Trophoblast cell (in vitro differentiated cells and primary cell): Measurements from ENCODE around the gene EEF1AKMT2.

Source experiments
- DNase-seq, 2 donors: peaks; one replicate each; pipeline ENCODE4 v3.0.0-alpha.2; 2016
- H2AFZ ChIP-seq: 2 replicates; pipeline ENCODE4 v1.6.1; 2013; ENCODE audit warnings: low read length, moderate library complexity, mild to moderate bottlenecking; ENCODE audit not compliant: insufficient read depth, poor library complexity
- H2AK5ac ChIP-seq: 2 replicates; pipeline ENCODE4 v1.6.1; 2013; ENCODE audit warnings: mild to moderate bottlenecking, low read length
- H2BK120ac ChIP-seq: 2 replicates; pipeline ENCODE4 v1.6.1; 2013; ENCODE audit warnings: low read length, mild to moderate bottlenecking, moderate library complexity; ENCODE audit not compliant: insufficient read depth, poor library complexity
- H2BK12ac ChIP-seq: 2 replicates; pipeline ENCODE4 v1.6.1; 2013; ENCODE audit warnings: mild to moderate bottlenecking, low read length, moderate library complexity
- H2BK5ac ChIP-seq: 2 replicates; pipeline ENCODE4 v1.6.1; 2013; ENCODE audit warnings: low read length, low read depth, moderate library complexity, mild to moderate bottlenecking; ENCODE audit not compliant: poor library complexity
- H3K14ac ChIP-seq: 2 replicates; pipeline ENCODE4 v1.6.1; 2013; ENCODE audit warnings: mild to moderate bottlenecking, low read length
- H3K18ac ChIP-seq: 2 replicates; pipeline ENCODE4 v1.6.1; 2013; ENCODE audit warnings: mild to moderate bottlenecking, low read length
- H3K23ac ChIP-seq: 2 replicates; pipeline ENCODE4 v1.6.1; 2013; ENCODE audit warnings: low read length
- H3K27ac ChIP-seq: 2 replicates; pipeline ENCODE4 v1.5.1; 2013; ENCODE audit warnings: low read depth, mild to moderate bottlenecking, inconsistent platforms, low read length, moderate library complexity
- H3K27me3 ChIP-seq: 2 replicates; pipeline ENCODE4 v1.6.1; 2013; ENCODE audit warnings: inconsistent platforms, mild to moderate bottlenecking, low read length, moderate library complexity; ENCODE audit not compliant: insufficient read depth
- H3K36me3 ChIP-seq, 2 experiments: 1 replicate in 1 of 2; 2 replicates in 1 of 2; pipeline ENCODE4 v1.6.1; 2013; ENCODE audit warnings: low read length in 2 of 2, mild to moderate bottlenecking in 2 of 2, moderate library complexity in 1 of 2; ENCODE audit not compliant: insufficient read depth in 2 of 2, control insufficient read depth in 1 of 2
- H3K4ac ChIP-seq: 2 replicates; pipeline ENCODE4 v1.6.1; 2013; ENCODE audit warnings: low read depth, mild to moderate bottlenecking, low read length, moderate library complexity
- H3K4me1 ChIP-seq, 2 experiments: 1 replicate in 1 of 2; 2 replicates in 1 of 2; pipeline ENCODE4 v1.6.1; 2013; ENCODE audit warnings: low read length in 2 of 2, mild to moderate bottlenecking in 2 of 2, moderate library complexity in 1 of 2; ENCODE audit not compliant: insufficient read depth in 2 of 2, control insufficient read depth in 1 of 2
- H3K4me2 ChIP-seq: 2 replicates; pipeline ENCODE4 v1.6.1; 2013; ENCODE audit warnings: inconsistent platforms, mild to moderate bottlenecking, low read length, moderate library complexity
- H3K4me3 ChIP-seq: 2 replicates; pipeline ENCODE4 v1.5.1; 2013; ENCODE audit warnings: mild to moderate bottlenecking, low read depth, low read length, inconsistent platforms
- H3K79me1 ChIP-seq: one replicate; pipeline ENCODE4 v1.6.1; 2013; ENCODE audit warnings: low read length
- H3K79me2 ChIP-seq: 2 replicates; pipeline ENCODE4 v1.6.1; 2013; ENCODE audit warnings: low read length, mild to moderate bottlenecking; ENCODE audit not compliant: control insufficient read depth, insufficient read depth, poor library complexity
- H3K9ac ChIP-seq: 2 replicates; pipeline ENCODE4 v1.6.1; 2013; ENCODE audit warnings: mild to moderate bottlenecking, low read length
- H3K9me3 ChIP-seq: 2 replicates; pipeline ENCODE4 v1.6.1; 2013; ENCODE audit warnings: low read depth, mild to moderate bottlenecking, control low read depth, inconsistent platforms, low read length; ENCODE audit not compliant: insufficient read depth
- H4K12ac ChIP-seq: 2 replicates; pipeline ENCODE4 v1.6.1; 2013; ENCODE audit warnings: low read depth, mild to moderate bottlenecking, low read length, moderate library complexity
- H4K8ac ChIP-seq: 2 replicates; pipeline ENCODE4 v1.6.1; 2013; ENCODE audit warnings: low read depth, mild to moderate bottlenecking, low read length, moderate library complexity
- H4K91ac ChIP-seq: one replicate; pipeline ENCODE4 v1.6.1; 2013; ENCODE audit warnings: low read depth, mild to moderate bottlenecking, low read length, moderate library complexity
- WGBS: extraction: QIAGEN DNeasy Blood & Tissue Kit; methylation state at CpG from one replicate; pipeline ENCODE4 v1.1.7; 2013; ENCODE audit warnings: missing lambda C conversion rate; ENCODE audit not compliant: insufficient read length, insufficient coverage; ENCODE audit errors: extremely low coverage; 5-methylcytosine and 5-hydroxymethylcytosine counted together

Gene EEF1AKMT2

DNA sequence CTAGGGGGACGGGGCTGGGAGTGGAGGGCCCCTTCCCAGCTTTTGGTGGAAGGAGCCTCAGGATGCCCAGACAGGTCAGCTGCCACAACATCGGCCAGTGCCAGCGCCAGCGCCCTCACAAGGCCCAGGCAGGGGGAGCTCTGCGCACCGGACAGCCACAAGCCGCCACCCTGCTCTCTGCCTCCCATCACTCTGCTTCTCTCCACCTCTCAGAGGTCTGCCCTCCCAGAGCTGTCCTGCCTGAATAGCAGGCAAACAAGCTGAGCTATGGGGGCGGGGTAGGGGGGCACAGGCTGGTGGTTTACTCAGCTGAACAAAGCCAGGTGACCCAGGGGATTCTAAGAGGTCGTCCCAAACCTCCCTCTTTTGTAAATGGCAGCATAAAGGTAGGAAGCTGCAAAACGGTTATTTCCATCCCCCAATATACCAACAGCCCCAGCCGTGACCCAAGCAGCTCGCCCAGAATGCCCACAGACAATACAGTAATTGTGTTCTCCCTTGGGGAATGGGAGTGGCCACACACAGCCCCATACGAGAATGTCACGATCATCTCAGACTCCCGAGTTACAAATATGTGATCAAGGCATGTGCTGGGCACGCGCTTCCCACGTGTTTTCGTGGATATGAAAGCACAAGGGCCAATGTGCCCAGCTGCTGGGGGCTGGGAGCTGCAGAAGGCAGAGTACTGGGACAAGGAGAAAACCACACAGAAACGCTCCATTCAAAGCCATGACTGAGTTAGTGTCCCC lies 67.2 kb downstream of the EEF1AKMT2 start:
- Histone ChIP-seq H4K12ac (no peak overlapping the region), H3K18ac (no peak overlapping the region), H4K91ac (no peak overlapping the region), H3K4ac (no peak overlapping the region), H3K79me1 (no peaks in the 10 kb centered on the region), H3K4me1 (peaks cover 10 to 14% of the 10 kb centered on the region in 2 experiments), H2AFZ (no peak overlapping the region), H3K27ac (no peak overlapping the region), H3K9ac (no peak overlapping the region), H2AK5ac (no peak overlapping the region), H2BK120ac (no peak overlapping the region), H2BK5ac (no peak overlapping the region), H3K79me2 (no peaks in the 10 kb centered on the region), H3K23ac (no peak overlapping the region), H2BK12ac (no peak overlapping the region), H3K4me2 (no peak overlapping the region), H3K4me3 (no peak overlapping the region), H3K14ac (no peak overlapping the region), H3K9me3 (no peaks in the 10 kb centered on the region), H4K8ac (no peak overlapping the region), H3K27me3 (no peaks in the 10 kb centered on the region), H3K36me3 (peaks cover 0 to 4% of the 10 kb centered on the region in 2 experiments)
- WGBS: no CpG with 5 or more reads among the region's 20 CpGs
- DNase-seq: no peak

DNA sequence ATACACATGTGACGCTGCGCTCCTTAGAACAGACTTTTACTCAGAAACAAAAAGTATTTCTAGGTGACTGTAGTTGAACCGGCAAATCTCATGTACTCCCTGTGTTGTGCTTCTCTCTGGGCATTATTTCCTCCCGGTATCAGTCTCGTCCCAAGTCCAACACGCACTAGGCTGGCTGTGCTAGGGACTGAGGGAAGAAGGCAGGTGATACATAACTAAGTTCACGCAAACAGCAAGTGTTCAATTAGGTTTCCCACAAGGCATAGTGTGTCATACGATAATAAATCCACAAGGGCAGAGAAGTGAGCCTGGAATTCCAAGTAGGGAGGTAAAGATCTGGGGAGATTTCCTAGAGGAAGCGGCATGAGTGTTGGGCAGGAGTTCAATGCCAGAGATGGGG lies 67.9 kb downstream of the EEF1AKMT2 start:
- WGBS: no CpG with 5 or more reads among the region's 9 CpGs
- no peak overlapping the region for H3K4me3 ChIP-seq
- H3K36me3 ChIP-seq: peaks cover 0 to 4% of the 10 kb centered on the region in 2 experiments
- H3K4me2 ChIP-seq: no peak overlapping the region
- no peak overlapping the region for H4K8ac ChIP-seq
- peaks cover 9% of the 10 kb centered on the region in 2 experiments for H3K4me1 ChIP-seq
- H3K9ac ChIP-seq: no peak overlapping the region
- H2BK120ac ChIP-seq: no peak overlapping the region
- no peaks in the 10 kb centered on the region for H3K27me3 ChIP-seq
- no peak overlapping the region for H3K18ac ChIP-seq
- H4K12ac ChIP-seq: no peak overlapping the region
- no peaks in the 10 kb centered on the region for H3K79me2 ChIP-seq
- H2AFZ ChIP-seq: no peak overlapping the region
- H3K9me3 ChIP-seq: no peaks in the 10 kb centered on the region
- H3K27ac ChIP-seq: no peak overlapping the region
- H4K91ac ChIP-seq: no peak overlapping the region
- no peak overlapping the region for H2BK12ac ChIP-seq
- no peak overlapping the region for H3K4ac ChIP-seq
- no peak overlapping the region for H3K23ac ChIP-seq
- no peaks in the 10 kb centered on the region for H3K79me1 ChIP-seq
- no peak overlapping the region for H2BK5ac ChIP-seq
- H2AK5ac ChIP-seq: no peak overlapping the region
- DNase-seq: no peak
- H3K14ac ChIP-seq: no peak overlapping the region

DNA sequence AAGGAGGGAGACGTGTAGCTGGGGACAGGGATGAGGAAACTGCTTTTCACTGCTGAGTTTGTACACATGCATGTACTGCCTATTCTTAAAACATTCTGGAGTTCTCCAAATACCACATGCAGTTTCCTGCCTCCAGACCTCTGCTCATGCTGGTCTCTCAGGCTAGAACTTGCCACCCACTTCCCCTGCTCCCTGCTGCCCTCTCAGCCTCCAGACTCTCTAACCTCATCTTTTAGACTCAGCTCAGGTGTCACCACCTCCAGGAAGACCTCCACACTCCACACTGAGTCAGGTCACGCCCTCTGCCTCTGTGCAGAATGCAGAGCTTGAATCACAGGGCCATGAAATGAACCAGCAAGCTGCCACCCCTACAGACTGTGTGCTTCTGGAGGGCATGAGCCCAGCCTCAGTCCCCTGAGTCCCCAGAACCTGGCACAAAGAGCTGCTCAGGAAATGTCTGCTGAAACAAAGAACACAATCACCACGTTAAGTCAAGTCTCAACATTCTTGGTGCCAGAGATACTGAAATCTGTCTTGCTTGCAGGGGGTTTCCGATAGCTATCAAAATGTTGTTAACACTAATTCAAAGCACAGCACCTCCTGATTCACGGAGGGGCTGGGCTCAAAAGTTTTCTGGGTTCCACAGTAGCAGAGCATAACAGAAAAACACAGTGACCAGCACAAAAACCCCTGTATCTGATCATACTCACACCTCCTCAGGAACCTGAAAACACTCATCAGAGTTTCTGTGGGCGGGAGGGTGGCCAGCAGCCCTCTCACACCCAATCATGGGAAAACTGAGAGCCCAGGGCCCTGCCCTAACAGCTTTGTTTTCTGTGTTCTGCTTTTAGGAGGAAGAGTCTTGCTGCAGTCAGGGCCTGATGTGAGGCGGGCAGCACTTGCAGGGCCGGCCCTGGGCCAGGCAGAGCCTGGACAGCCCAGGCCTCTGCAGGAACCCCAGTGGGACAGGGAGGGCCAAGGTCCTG lies 68.6 kb downstream of the EEF1AKMT2 start:
- no peak overlapping the region for H2BK12ac ChIP-seq
- H3K4me1 ChIP-seq: peaks cover 3% of the 10 kb centered on the region in 2 experiments
- no peak overlapping the region for H3K14ac ChIP-seq
- no peaks in the 10 kb centered on the region for H3K79me1 ChIP-seq
- H4K12ac ChIP-seq: no peak overlapping the region
- H3K9me3 ChIP-seq: no peaks in the 10 kb centered on the region
- peaks cover 0 to 4% of the 10 kb centered on the region in 2 experiments for H3K36me3 ChIP-seq
- no peak overlapping the region for H3K4me2 ChIP-seq
- H3K9ac ChIP-seq: no peak overlapping the region
- WGBS: no CpG with 5 or more reads among the region's 8 CpGs
- H4K8ac ChIP-seq: no peak overlapping the region
- H2BK5ac ChIP-seq: no peak overlapping the region
- no peak overlapping the region for H2AK5ac ChIP-seq
- H3K79me2 ChIP-seq: no peaks in the 10 kb centered on the region
- H2AFZ ChIP-seq: no peak overlapping the region
- no peak overlapping the region for H4K91ac ChIP-seq
- H3K4ac ChIP-seq: no peak overlapping the region
- no peak overlapping the region for H3K4me3 ChIP-seq
- no peaks in the 10 kb centered on the region for H3K27me3 ChIP-seq
- H3K18ac ChIP-seq: no peak overlapping the region
- no peak overlapping the region for H3K27ac ChIP-seq
- H3K23ac ChIP-seq: no peak overlapping the region
- DNase-seq: peak in 1 of 2 donors; percentile 22
- no peak overlapping the region for H2BK120ac ChIP-seq

DNA sequence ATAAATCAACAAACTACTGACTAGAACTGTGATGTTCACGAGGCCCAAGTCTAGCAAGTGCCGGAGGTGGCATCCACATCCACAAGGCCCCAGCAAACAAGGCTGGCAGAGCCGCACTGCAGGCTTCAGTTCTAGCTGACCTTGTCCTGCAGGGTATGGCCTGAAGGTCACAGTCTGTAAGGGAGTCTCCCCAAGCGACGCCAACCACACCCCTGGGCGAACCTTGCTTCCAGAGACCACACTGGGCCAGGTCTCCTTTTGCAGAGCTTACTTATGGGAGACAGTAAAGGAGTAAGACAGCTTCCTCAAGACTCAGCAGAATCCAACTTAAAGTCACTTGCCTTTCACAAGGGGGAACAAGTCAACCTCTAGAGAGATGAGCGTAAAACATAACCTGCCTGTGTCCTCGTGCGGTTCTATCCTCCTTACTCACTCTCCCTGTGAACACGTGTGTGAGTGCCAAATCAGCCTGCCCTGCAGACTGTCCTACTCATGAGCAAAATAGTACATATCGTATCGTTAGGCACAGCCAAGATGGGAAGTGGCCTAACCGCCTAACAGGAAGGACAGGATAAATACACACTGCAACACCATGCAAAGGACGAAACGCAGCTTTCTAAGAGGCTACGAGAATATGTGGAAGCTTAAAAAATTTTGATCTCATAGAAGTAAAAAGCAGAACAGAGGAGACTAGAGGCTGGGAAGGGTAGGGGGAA lies 70.2 kb downstream of the EEF1AKMT2 start:
- no peak overlapping the region for H3K14ac ChIP-seq
- no peak overlapping the region for H2AK5ac ChIP-seq
- no peak overlapping the region for H2BK5ac ChIP-seq
- no peaks in the 10 kb centered on the region for H3K27me3 ChIP-seq
- no peak overlapping the region for H3K9ac ChIP-seq
- WGBS: no CpG with 5 or more reads among the region's 16 CpGs
- no peak for DNase-seq
- no peak overlapping the region for H3K4me3 ChIP-seq
- no peaks in the 10 kb centered on the region for H3K4me1 ChIP-seq
- no peak overlapping the region for H2AFZ ChIP-seq
- no peaks in the 10 kb centered on the region for H3K9me3 ChIP-seq
- H3K79me2 ChIP-seq: no peaks in the 10 kb centered on the region
- no peak overlapping the region for H4K91ac ChIP-seq
- no peak overlapping the region for H3K4ac ChIP-seq
- no peak overlapping the region for H2BK120ac ChIP-seq
- no peak overlapping the region for H2BK12ac ChIP-seq
- H3K4me2 ChIP-seq: no peak overlapping the region
- H3K27ac ChIP-seq: no peak overlapping the region
- H4K12ac ChIP-seq: no peak overlapping the region
- H3K18ac ChIP-seq: peak overlapping the region; percentile 30
- no peaks in the 10 kb centered on the region for H3K79me1 ChIP-seq
- no peak overlapping the region for H3K23ac ChIP-seq
- peaks cover 0 to 4% of the 10 kb centered on the region in 2 experiments for H3K36me3 ChIP-seq
- H4K8ac ChIP-seq: no peak overlapping the region
